ENCODE measurements around the gene EFTUD2.

- TF ChIP-seq CTCF (IDR thresholded peaks at IDR 0.05 in 8 of 11, conservative IDR thresholded peaks at IDR 0.05 in 3 of 11) = no peak
- no peak for TF ChIP-seq POLR2A (IDR thresholded peaks at IDR 0.05)
These were observed 27.7 kb downstream of the EFTUD2 start for GRCh38 chr17:44871556-44871955.
